PC-3 (cell line): ENCODE measurements around the gene FMO2.

Experiments used
- CTCF ChIP-seq: fragments of 300-600 bp; sonication (generic); conservative IDR thresholded peaks from 2 replicates; pipeline ENCODE4 v1.5.1; 2017; ENCODE audit warnings: antibody characterized with exemption, low read depth, mild to moderate bottlenecking, low read length
- EZH2 ChIP-seq: fragments of 300-600 bp; sonication (generic); IDR thresholded peaks from one replicate; pipeline ENCODE4 v1.6.1; 2017; ENCODE audit warnings: antibody characterized with exemption, mild to moderate bottlenecking, low read length; ENCODE audit not compliant: unreplicated experiment
- EZH2phosphoT487 ChIP-seq: fragments of 300-600 bp; sonication (generic); IDR thresholded peaks from 2 replicates; pipeline ENCODE4 v1.6.1; 2018; ENCODE audit warnings: mild to moderate bottlenecking, antibody characterized with exemption, low read length, borderline replicate concordance

GRCh38 chr1:171159148-171159547 is 26.0 kb upstream of the FMO2 start:
- TF ChIP-seq CTCF (no peak), EZH2 (no peak), EZH2phosphoT487 (no peak)
